WTC11 (cell line): ENCODE data around the gene MPND.

ENCODE experiments used
- CBFB ChIP-seq: sonication (generic); formaldehyde crosslinking; IDR thresholded peaks from 2 replicates; pipeline ENCODE4 v1.8.1; 2022; ENCODE audit warnings: mild to moderate bottlenecking, low read depth, missing genetic modification reagents
- CTCF ChIP-seq: fragments of 200-600 bp; IDR thresholded peaks from 2 replicates; pipeline ENCODE4 v1.8.0; 2022; ENCODE audit warnings: antibody characterized with exemption
- MAX ChIP-seq: sonication (generic); formaldehyde crosslinking; IDR thresholded peaks from 2 replicates; pipeline ENCODE4 v1.8.0; 2022; ENCODE audit warnings: mild to moderate bottlenecking, missing genetic modification reagents
- USF2 ChIP-seq: sonication (generic); formaldehyde crosslinking; IDR thresholded peaks from 2 replicates; pipeline ENCODE4 v1.8.1; 2023; ENCODE audit warnings: mild to moderate bottlenecking, missing genetic modification reagents, moderate library complexity
- ZNF396 ChIP-seq: fragments of 250-450 bp; sonication (Bioruptor Pico); IDR thresholded peaks from 2 replicates; pipeline ENCODE4 v1.8.0; 2021; ENCODE audit warnings: mild to moderate bottlenecking, moderate library complexity, borderline replicate concordance

GRCh38 chr19:4388337-4389063 lies 45.1 kb downstream of the MPND start:
- TF ChIP-seq USF2 (CRISPR knock-in tag) (no peak), CTCF (no peak), MAX (CRISPR knock-in tag) (no peak), ZNF396 (CRISPR knock-in tag) (no peak), CBFB (CRISPR knock-in tag) (no peak)
